Measurements from ENCODE around the gene PEA15. TPM values are rescaled to one million over a fixed set of nuclear protein-coding genes. Genes with fewer than 3 reads are reported as not detected.

PEA15 gene
- total and polyA plus RNA-seq, 2 of the 8 experiments (the other 6 are each of a cell fraction or from before 2014, with no cell fraction given) = 71.3 to 75.1 TPM

- no peak overlapping the region for H3K27ac ChIP-seq (ENCODE audit: low read depth, low read length)
- H3K9me3 ChIP-seq (ENCODE audit: insufficient read depth in 2 of 2, low read depth in 1 of 2, low read length in 1 of 2) = no peaks in the 10 kb centered on the region
- no peak overlapping the region for H2AK5ac ChIP-seq (ENCODE audit: low read depth, low read length)
- H3K36me3 ChIP-seq (ENCODE audit: control insufficient read depth in 2 of 4, insufficient read depth in 4 of 4, low read length in 3 of 4) = no peaks in the 10 kb centered on the region
- no peak overlapping the region for H2BK5ac ChIP-seq (ENCODE audit: low read depth, low read length)
- peaks cover 0 to 6% (median 3%) of the 10 kb centered on the region in 4 experiments; a peak in 4 of 7 replicates for H3K4me1 ChIP-seq (replicated peaks in 1 of 4; ENCODE audit: control insufficient read depth in 3 of 4, insufficient read depth in 4 of 4, low read length in 3 of 4)
- 0 out of 2 replicates have a peak overlapping the region, but pooled peaks have one; percentile 82 for H2BK15ac ChIP-seq (ENCODE audit: low read length)
- no peak overlapping the region for H3K18ac ChIP-seq (ENCODE audit: extremely low read depth, low read length)
- WGBS, 2 experiments (ENCODE audit: extremely low coverage in 1 of 2, insufficient coverage in 1 of 2, insufficient read length in 1 of 2, insufficient replicate concordance in 2 of 2, low coverage in 1 of 2, low lambda C conversion rate in 2 of 2, missing lambda C conversion rate in 1 of 2) = 91% methylated on average over 7 of the region's 7 CpGs; no CpG with 5 or more reads in 1 of the 2 experiments
- peak overlapping the region; percentile 69 for H4K8ac ChIP-seq (ENCODE audit: extremely low read depth, insufficient read depth, low read length)
- H2BK120ac ChIP-seq (replicated peaks; ENCODE audit: low read depth, low read length) = no peak overlapping the region
- no peak overlapping the region for H3K56ac ChIP-seq (replicated peaks; ENCODE audit: insufficient read length, low read depth, low read length)
- no peaks in the 10 kb centered on the region for H3K27me3 ChIP-seq (replicated peaks in 1 of 4; ENCODE audit: control insufficient read depth in 3 of 4, extremely low read depth in 1 of 4, insufficient read depth in 3 of 4, low read length in 3 of 4)
- CTCF ChIA-PET (ENCODE audit: partially characterized antibody) = interaction anchor here (0.6 to 8.6 kb wide), 11 partner anchors 9 to 190 kb away, joined by 3 to 195 read pairs (median 4); partner anchors contain the start of gene PEA15
- H2AFZ ChIP-seq (ENCODE audit: low read length) = no peak overlapping the region
- no peak overlapping the region for H3K23ac ChIP-seq (ENCODE audit: insufficient read length)
- H2BK12ac ChIP-seq (ENCODE audit: low read depth, low read length) = peak overlapping the region; percentile 77; the same call in 1 of the 2 replicates
- H3K4me3 ChIP-seq (ENCODE audit: extremely low read depth in 1 of 4, insufficient read depth in 2 of 4, low read depth in 3 of 4, low read length in 4 of 4) = no peak overlapping the region
- TF ChIP-seq GTF2F1 (IDR thresholded peaks at IDR 0.05; ENCODE audit: borderline replicate concordance, low read depth, low read length) = no peak
- no peak for DNase-seq (ENCODE audit: low read depth in 1 of 2, low spot score in 2 of 2)
- H4K91ac ChIP-seq (replicated peaks; ENCODE audit: insufficient read length, low read length) = peak overlapping the region; percentile 57
- H4K20me1 ChIP-seq (replicated peaks in 1 of 2; ENCODE audit: control insufficient read depth in 1 of 2, insufficient read depth in 2 of 2, low read length in 2 of 2) = no peaks in the 10 kb centered on the region
- H3K79me2 ChIP-seq (ENCODE audit: control insufficient read depth in 1 of 2, insufficient read depth in 2 of 2, low read length in 2 of 2) = no peaks in the 10 kb centered on the region
- no peak overlapping the region for H3K4ac ChIP-seq (replicated peaks; ENCODE audit: insufficient read length, low read depth, low read length)
- POLR2A ChIA-PET (ENCODE audit: partially characterized antibody) = interaction anchor here (1.1 to 2.4 kb wide), 3 partner anchors 17 to 99 kb away, joined by 3 to 11 read pairs (median 3); partner anchors contain the start of gene PEX19
- H2BK20ac ChIP-seq (ENCODE audit: low read length) = peak overlapping the region; percentile 50; the same call in 1 of the 2 replicates
- H3K14ac ChIP-seq (ENCODE audit: insufficient read length) = no peak overlapping the region
- no peak overlapping the region for H4K5ac ChIP-seq (ENCODE audit: insufficient read length, low read depth, low read length)
- H3K4me2 ChIP-seq (ENCODE audit: insufficient read depth in 1 of 2, low read depth in 2 of 2, low read length in 2 of 2) = no peak overlapping the region
- H3K79me1 ChIP-seq (ENCODE audit: low read depth, low read length) = no peaks in the 10 kb centered on the region
- no peak overlapping the region for H3K9ac ChIP-seq (replicated peaks in 1 of 4; ENCODE audit: extremely low read depth in 1 of 4, low read depth in 3 of 4, low read length in 3 of 4)
- no peaks in the 10 kb centered on the region for H3K23me2 ChIP-seq (ENCODE audit: low read depth, low read length)
- FAIRE-seq = no peak
These were observed 18.9 kb upstream of the PEA15 start for GRCh38 chr1:160186246-160186645.
